GM10266 (cell line): Measurements from ENCODE around the gene SDK1.

Experiments
- DNase-seq: peaks from one replicate; pipeline ENCODE4 v3.0.0; 2012; ENCODE audit errors: extremely low spot score
- CTCF ChIP-seq: IDR thresholded peaks from 2 replicates; pipeline ENCODE4 v1.5.1; 2012; ENCODE audit warnings: mild to moderate bottlenecking, low read depth; ENCODE audit not compliant: control insufficient read depth, insufficient read depth; ENCODE audit errors: missing control alignments

The SDK1 gene

GRCh38 chr7:3267966-3268690, 32.9 kb upstream of the SDK1 start:
- TF ChIP-seq CTCF: no peak
- DNase-seq: no peak

- no peak for TF ChIP-seq CTCF
- DNase-seq: no peak
Observed at GRCh38 chr7:3270362-3270761, 30.7 kb upstream of the SDK1 start.

GRCh38 chr7:3271298-3271697, 29.8 kb upstream of the SDK1 start:
- TF ChIP-seq CTCF: no peak
- DNase-seq: no peak

- TF ChIP-seq CTCF: no peak
- no peak for DNase-seq
Observed at GRCh38 chr7:3272691-3273141, 28.3 kb upstream of the SDK1 start.

- DNase-seq: no peak
- TF ChIP-seq CTCF: no peak
Observed at GRCh38 chr7:3274131-3274530, 26.9 kb upstream of the SDK1 start.

GRCh38 chr7:3277604-3278572, 23.2 kb upstream of the SDK1 start:
- DNase-seq: no peak
- no peak for TF ChIP-seq CTCF

- no peak for TF ChIP-seq CTCF
- DNase-seq: no peak
Observed at GRCh38 chr7:3279147-3279818, 21.8 kb upstream of the SDK1 start.
